HG03039 (cell line): ENCODE data around the gene METTL4.

ENCODE experiments used
- ATAC-seq: cut with Tn5 transposase; IDR thresholded peaks from one replicate; pipeline ENCODE4 v1.9.1; 2021; ENCODE audit warnings: mild to moderate bottlenecking, moderate library complexity; ENCODE audit not compliant: unreplicated experiment

METTL4 gene, protein sequence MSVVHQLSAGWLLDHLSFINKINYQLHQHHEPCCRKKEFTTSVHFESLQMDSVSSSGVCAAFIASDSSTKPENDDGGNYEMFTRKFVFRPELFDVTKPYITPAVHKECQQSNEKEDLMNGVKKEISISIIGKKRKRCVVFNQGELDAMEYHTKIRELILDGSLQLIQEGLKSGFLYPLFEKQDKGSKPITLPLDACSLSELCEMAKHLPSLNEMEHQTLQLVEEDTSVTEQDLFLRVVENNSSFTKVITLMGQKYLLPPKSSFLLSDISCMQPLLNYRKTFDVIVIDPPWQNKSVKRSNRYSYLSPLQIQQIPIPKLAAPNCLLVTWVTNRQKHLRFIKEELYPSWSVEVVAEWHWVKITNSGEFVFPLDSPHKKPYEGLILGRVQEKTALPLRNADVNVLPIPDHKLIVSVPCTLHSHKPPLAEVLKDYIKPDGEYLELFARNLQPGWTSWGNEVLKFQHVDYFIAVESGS

DNA sequence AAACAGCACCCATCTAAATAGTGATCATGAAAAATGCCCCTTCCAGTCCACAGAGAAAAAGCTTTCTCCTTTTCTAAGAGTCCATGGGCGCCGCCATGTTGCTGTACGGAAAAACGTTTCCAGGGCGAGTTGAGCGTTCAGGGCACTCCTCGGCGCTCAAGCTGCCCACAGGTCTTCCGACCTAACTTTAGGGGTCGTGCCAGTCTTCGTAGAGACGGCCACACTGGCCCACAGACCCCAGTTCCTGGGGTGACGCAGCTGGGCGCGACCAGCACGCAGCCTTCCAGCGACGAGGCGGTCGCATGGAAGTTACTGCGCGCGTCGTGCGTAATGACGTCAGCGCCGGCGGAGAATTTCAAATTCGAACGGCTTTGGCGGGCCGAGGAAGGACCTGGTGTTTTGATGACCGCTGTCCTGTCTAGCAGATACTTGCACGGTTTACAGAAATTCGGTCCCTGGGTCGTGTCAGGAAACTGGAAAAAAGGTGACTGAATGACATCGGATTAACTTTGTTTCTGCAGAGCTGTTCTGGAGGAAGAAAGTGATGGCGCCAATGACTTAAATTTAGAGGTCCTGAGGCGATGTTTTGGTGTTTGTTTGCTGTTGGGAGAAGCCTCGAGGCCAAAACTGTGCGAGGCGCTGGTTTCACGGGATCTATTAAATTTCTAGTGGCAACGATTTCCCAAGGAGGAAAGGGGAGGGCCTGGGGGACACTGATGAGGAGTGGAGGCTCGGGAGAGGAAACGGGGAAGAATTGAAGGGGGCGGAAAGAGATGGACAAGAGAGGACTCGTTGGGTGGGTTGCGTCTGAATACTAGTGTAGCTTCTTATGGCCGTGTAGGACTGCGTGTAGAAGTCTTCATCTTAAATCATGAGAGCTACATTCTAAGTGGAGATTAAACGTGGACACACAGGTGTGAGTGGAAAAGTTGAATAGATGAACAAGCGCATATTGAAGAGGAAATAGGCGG is at the start of gene METTL4, which contains the start of gene NDC80:
METTL4 (minus strand) TSS at position 306 of the 971 bp plus-strand sequence. CDS start 4,289 bp downstream, outside the sequence.
NDC80 (plus strand) TSS at position 358 of the 971 bp plus-strand sequence. CDS start 1,429 bp downstream, outside the sequence.
- peak; percentile 76 for ATAC-seq

DNA sequence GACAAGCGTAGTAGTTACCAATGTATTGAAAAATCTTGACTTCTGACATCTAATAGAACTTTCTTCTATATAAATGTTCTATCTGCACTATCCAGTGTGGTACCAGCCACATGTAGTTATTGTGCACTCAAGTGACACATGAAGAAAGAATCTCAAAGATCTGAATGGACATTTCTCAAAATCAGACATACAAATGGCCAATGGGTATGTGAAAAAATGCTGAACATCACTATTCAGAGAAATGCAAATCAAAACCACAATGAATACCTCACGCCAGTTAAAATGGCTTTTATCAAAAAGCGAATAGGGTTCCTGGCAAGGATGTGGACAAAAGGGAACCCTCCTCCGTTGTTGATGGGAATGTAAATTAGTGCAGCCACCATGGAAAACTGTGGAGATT is 46.7 kb upstream of the METTL4 start:
- no peak for ATAC-seq

DNA sequence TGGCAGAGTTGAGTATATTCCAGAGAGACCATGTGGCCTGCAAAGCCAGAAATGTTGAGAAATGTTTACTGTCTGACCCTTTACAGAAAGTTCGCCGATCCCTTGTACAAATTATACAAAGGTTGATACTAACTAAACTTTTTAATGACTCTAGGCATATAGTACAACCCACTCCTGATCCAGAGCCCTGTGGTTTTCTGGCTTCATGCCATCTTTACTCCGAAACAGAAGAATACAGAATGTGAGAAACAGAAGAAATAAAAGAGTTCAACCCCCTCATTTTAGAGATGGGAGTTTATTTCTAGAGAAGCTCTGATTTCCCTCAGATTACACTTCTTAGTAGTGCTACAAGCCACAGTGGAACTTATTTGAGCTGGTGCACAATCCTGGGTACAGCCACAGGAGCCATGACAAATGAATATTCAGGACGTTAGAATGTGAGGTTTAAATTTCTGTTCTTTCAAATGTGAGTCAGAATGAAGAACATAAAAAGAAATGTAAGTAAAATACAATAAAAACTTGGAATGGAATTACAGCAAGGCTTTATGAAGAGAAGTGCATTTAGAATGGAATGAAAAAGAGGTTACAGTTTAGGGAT is 46.2 kb upstream of the METTL4 start:
- ATAC-seq = no peak

DNA sequence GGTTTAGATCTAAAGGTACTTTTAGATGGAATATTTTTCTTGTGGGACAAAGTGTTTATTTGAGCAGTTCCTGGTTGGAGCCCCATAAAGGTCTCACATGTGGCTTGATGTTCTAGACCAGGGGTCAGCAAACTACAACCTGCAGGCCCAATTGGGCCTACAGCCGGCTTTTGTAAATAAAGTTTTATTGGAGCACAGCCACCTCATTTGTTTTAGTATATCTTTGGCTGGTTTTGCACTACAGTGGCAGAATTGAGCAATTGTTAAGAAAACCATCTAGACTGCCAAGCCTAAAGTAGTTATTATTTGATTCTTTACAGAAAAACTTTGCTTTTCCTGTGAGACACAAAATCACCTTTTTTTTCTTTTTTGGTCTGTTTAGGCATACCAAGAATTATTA is 41.7 kb upstream of the METTL4 start:
- no peak for ATAC-seq

DNA sequence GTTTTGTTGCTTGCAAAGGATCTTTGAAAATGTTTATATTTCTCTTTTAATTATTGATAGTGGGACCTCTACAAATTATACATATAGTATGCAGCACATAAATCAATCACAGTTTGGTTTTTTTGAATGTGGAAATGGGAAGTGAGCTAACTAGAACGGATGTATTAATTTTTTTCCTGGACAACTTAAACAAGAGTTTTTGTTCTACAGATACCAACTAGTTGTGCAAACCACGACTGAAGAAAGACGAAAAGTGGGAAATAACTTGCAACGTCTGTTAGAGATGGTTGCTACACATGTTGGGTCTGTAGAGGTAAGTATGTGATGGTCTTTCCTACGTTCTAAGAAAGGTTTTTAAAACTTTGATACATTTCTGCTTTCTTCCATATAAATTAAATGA is 39.2 kb upstream of the METTL4 start:
- ATAC-seq = no peak

DNA sequence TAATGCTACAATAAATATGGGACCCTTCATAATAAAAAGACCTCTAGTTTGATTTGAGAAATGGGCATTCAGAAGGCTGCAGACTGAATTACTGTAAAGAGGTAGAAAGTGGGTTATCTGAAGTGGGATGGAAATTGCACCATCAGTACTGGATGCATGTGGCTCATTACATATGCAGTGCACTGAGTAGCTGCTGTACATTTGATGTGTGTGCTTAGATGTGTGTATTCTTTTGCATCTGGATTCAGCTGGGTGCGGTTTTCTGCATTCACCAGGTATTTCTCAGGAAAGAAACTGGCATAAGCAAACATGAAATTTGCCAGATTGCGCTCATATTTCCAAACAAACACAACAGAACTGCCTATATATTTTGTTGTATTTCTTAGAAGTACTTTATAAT is 38.3 kb upstream of the METTL4 start:
- no peak for ATAC-seq

DNA sequence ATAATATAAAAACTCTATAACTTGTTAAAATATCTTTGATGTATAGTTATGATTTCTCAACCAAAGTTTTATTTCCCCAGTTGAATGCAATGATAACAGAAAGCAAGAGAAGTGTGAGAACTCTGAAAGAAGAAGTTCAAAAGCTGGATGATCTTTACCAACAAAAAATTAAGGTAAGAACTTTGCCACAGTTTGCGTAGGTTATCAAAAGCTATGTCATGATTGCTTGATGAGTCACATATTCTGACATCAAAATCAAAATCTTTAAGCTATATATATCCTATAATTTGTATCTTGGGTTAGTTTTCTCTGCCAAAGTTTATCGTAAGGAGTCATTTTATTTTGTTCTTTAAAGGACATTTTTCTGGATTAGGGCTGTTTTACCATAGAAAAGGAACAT is 35.0 kb upstream of the METTL4 start:
- ATAC-seq = no peak

DNA sequence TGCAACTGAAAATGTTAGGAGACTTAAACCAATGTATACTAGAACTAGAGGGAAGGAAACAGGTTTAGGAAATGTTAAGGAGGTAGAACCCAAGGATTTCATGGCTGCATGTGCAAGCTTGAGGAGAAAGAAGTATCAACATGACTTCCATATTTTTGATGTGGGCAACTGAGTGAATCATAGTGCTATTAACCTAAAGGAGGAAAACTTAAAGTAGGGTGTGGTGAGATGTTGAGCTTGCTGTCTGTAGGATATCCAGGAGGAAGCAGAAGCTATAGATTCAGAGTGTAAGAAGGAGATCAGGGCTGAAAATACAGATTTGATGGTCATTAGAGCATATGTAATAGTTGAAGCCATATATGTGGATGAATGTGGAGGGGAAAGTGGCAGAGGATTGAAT is 31.5 kb upstream of the METTL4 start:
- ATAC-seq = no peak

DNA sequence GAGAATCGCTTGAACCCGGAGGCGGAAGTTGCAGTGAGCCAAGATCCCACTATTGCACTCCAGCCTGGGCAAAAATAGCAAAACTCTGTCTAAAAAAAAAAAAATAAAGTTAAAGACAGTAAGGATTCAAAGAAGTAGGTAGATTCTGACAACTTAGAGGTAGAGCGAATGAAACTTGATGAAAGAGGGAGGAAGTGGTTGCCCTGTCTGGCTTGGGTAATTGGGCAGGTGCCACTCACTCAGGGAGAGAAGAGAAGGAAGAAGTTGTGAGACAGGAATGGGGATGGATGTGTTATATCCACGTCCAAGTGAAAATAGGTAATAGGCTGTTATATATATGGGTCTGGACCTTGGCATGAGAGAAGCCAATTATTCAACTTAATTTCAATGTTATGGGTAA is 26.3 kb upstream of the METTL4 start:
- ATAC-seq = no peak

DNA sequence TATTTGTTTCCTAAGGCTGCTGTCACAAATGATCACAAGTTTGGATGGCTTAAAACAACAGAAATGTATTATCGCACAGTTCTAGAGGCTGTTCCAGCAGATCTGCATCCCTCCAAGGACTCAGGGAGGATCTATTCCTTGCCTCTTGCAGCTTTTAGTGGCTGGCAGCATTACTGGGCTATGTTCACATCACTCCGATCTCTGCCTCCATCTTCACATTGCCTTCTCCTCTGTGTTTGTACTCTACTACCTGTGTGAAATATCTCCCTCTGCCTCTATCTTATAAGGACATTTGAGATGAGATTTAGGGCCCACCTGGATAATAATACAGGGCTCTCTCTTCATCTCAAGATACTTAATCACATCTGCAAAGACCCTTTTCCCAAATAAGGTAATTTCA is 19.0 kb upstream of the METTL4 start:
- ATAC-seq = no peak

DNA sequence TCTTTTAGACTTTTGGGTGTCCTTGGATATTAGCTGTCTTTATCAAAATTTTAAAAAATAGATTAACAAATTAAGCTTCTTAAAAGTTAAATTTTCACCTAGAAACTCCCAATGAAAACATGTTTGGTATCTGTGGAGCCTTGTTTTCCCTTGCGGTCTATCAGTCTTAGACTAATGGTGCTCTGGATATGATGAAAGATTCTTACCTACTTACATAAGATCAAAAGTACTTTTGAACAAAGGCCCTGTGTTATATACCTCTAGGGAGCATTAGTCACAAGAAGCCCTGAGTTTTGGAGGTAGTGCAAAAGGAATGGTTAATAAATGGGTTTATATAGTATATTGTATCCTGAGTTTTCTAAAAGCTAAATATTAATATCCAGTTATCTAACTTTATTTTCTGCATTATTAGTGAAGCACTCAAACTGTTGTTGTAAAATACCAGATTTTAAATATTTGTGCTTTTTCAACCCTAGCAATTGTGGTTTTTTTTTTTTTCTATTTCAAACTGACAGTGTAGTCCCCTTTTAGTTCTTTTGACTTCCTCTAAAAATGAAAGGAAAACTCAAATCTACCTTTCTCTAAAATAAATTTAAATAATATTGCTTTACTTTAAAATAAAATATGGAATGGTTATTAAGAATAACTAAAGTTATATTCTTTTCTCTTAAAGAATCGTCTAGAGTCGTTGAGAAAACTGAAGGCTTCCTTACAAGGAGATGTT is 18.2 kb upstream of the METTL4 start:
- ATAC-seq = no peak

DNA sequence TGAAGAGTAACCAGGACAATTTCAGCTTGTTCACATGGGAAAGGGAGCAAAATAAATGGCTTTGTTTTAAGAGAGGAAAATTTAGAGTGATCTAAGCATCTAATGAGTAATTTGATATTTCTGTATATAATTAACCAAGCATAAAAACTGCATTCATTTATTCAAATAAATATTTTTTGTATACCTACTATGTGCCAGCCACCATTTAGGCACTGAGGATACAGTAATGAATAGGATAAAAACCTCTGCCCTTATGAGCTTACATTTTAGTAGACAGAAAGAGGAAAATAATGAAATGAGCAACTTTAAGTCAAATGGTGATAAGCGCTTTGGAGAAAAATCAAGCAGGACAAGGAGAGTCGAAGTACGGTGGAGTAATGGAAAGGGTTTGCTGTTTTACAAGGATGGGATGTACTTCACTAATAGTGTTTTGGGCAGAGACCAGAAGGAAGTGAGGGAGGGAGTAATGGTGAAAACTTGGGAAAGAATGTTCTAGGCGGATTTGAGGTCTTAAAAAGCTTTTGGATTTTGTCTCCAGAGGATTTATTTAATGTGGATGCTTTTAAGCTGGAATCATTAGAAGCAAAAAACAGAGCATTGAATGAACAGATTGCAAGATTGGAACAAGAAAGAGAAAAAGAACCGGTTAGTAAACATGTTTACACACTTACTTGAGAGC is 17.5 kb upstream of the METTL4 start:
- ATAC-seq = no peak

DNA sequence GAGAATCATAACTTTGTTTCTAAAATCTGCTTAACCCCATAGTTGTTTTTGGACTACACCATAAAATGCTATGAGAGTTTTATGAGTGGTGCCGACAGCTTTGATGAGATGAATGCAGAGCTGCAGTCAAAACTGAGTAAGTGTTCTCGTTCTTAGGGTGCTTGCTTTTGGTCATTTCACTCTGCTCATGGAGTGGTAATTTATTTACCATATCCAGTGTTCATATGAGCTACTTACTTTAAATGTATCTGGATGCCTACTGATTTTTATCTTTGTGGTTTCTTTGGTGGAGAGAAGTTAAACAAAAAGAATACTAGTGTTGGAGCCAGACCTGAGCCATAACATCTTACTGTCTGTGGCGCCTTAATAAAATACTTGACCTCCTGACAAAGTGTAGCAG is 16.5 kb upstream of the METTL4 start:
- ATAC-seq = no peak

DNA sequence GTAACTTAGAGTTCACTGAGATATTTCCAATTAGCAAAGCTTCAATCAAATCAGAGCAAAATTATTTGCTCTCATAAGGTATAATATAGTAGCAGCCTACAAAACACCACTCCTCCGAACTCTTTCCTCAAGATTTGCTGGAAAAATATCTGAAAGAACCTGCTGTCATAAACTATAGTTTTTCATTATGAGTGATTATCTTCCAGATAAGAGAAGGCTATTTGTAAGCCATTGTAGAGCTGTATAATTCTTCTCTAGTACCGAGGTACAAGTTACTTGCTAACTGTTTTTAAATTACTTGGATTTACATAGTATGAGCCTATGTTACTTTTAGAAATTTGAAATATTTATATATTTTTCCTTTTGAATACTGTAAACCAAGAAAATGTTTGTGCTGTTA is 2.1 kb upstream of the METTL4 start:
- ATAC-seq = no peak

DNA sequence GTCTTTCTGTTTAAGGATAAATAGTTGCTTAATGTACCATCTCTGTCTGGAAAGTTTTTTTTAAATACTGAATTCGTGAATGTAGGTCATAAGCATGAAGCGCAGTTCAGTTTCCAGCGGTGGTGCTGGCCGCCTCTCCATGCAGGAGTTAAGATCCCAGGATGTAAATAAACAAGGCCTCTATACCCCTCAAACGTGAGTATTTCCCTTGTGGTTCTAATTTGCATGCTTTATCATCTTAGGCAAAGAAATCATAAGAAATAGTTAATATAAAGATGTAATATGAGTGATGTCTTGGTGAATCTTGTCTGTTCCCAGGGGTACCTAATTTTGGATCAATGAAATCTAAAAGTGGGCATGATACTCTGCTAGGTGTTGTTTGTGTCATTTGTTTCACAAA is 1.6 kb upstream of the METTL4 start:
- ATAC-seq = no peak

DNA sequence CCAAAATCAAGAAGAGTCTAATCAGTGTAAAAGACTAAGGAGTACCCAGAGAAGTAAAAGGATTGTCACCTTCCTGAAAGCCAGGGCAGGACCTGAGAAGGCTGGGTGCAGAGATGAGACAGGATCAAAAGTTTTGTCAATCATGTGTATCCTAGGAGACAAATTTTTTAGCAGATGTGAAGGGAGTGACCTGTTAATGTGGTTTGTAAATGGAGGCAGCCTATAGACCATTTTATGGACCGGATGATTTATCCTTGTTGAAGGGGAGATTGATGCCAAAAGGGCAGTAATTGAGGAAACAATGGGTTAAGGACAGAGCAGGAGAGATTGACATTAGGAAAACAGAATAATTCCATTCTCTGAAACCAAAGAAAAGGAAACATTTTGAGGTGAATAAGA is 865 bp upstream of the METTL4 start:
- peak; percentile 23 for ATAC-seq

DNA sequence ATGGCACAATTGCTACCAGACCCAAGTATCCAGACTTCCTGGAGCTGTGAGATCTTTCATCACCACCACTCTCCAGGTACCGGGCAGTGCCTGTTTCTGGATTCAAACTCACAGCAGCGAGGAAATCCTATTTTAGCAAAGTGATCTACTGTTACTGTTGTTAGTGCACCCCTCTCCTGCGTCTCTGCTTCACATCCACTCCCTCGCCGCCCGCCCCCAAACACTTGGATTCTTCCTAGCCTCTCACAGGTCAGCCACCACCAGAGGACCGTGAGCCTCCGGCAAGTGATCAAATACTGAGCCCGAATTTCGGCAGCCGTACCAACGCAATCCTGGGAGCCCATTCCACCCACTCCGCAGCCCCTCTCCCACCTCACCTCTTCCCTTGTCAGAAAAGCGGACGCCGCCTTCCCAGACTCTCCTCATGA is 519 bp downstream of the METTL4 start:
- peak; percentile 42 for ATAC-seq

DNA sequence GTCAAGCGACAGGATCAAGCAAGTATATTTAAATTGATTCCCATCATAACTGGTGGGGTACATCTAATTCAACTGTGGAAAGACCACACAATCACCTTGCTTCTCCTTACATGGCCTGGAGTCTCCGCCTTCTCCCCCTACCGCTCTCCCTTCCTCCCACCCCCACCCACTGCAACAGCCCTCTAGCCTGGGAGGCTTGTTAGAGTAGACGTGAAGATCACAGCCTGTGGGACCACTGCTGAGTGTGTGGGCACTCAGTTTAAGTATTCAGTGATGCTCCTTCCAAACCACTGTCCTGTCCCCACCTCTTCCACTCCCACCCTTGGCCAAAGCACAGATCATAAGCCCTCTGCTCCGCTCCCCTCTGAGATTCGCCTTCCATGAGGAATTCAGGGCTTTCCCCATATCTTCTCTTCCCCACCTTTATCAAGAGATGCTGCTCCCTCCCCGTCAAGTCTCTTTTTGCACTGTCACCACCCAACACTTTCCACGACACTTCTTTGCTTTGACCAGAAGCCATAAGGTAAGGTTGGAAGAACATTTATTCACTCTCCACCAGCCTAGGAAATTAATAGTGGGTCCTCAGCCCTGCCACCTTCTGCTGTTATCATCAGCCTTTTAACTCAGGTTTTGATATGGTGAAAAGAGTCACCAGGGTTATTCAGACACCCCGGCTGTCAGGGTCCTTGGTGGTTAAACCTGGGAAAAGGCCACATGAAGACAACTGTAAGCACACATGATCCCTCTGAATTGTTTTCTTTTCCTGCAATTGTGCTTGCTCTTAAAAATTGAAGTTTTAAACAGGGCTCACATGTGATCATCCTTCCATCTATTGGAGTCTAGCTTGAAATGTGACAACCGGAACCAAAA is 1.7 kb downstream of the METTL4 start:
- no peak for ATAC-seq

DNA sequence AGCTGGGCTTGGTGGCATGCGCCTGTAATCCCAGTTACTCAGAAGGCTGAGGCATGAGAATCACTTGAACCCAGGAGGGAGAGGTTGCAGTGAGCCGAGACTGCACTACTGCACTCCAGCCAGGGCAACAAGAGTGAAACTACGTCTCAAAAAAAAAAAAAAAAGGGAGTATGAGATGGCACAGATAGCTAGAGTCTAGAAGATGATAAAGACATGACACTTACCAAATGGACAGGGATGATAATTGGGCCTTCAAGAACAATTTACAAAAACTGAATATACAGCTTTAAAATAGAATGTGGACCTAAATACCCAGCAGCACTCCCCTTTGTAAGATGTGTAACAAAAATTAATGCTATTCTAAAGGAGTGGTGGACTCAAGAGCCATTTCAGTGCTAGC is 2.7 kb downstream of the METTL4 start:
- no peak for ATAC-seq
